ENCODE measurements around the gene PAPPA. TPM values are rescaled to one million over a fixed set of nuclear protein-coding genes. Genes with fewer than 3 reads are reported as not detected.

Gene PAPPA
- total and polyA plus RNA-seq, 9 of the 15 experiments (the other 6 are each of a cell fraction or from before 2014, with no cell fraction given), result 0.06 to 0.18 (median 0.11) TPM

GRCh38 chr9:116451500-116452115 is 298.0 kb downstream of the PAPPA start (continued):
- TF ChIP-seq ZBTB12 (CRISPR knock-in tag; IDR thresholded peaks at IDR 0.05) (no peak), DPF2 (IDR thresholded peaks at IDR 0.05) (peak; percentile 53; the same call in 1 of the 2 replicates), FOXA1 (IDR thresholded peaks at IDR 0.05; ENCODE audit: borderline replicate concordance) (no peak), MAZ (CRISPR knock-in tag; conservative IDR thresholded peaks at IDR 0.05 in 1 of 2, IDR thresholded peaks at IDR 0.05 in 1 of 2) (no peak), YBX1 (IDR thresholded peaks at IDR 0.05) (no peak), TRIM24 (IDR thresholded peaks at IDR 0.05) (no peak), MCM5 (IDR thresholded peaks at IDR 0.05; ENCODE audit: low read depth) (no peak), KLF1 (tag; IDR thresholded peaks at IDR 0.05) (no peak), NR3C1 (CRISPR knock-in tag; IDR thresholded peaks at IDR 0.05) (no peak), GATA2 (CRISPR knock-in tag; IDR thresholded peaks at IDR 0.05) (0 out of 2 replicates have a peak, but pooled peaks have one; percentile 33), COPS2 (conservative IDR thresholded peaks at IDR 0.05) (no peak), MBD1 (CRISPR knock-in tag; IDR thresholded peaks at IDR 0.05) (no peak), ZNF41 (CRISPR knock-in tag; conservative IDR thresholded peaks at IDR 0.05) (no peak), ZBTB1 (CRISPR knock-in tag; IDR thresholded peaks at IDR 0.05; ENCODE audit: borderline replicate concordance, low read depth) (no peak), ARID1B (IDR thresholded peaks at IDR 0.05) (peak; percentile 47; the same call in 1 of the 2 replicates), ZNF79 (CRISPR knock-in tag; IDR thresholded peaks at IDR 0.05; ENCODE audit: low read depth) (no peak), BHLHE40 (IDR thresholded peaks at IDR 0.05; ENCODE audit: low read length) (no peak), NCOA6 (IDR thresholded peaks at IDR 0.05) (no peak), FIP1L1 (IDR thresholded peaks at IDR 0.05; ENCODE audit: low read depth, low read length, poor library complexity, severe bottlenecking) (no peak), NCOA1 (IDR thresholded peaks at IDR 0.05; ENCODE audit: low read depth) (no peak), CREB5 (CRISPR knock-in tag; IDR thresholded peaks at IDR 0.05) (no peak), BCL6 (CRISPR knock-in tag; IDR thresholded peaks at IDR 0.05) (no peak), MED1 (CRISPR knock-in tag; IDR thresholded peaks at IDR 0.05; ENCODE audit: borderline replicate concordance) (no peak)
- TF ChIP-seq, protein P1, sequence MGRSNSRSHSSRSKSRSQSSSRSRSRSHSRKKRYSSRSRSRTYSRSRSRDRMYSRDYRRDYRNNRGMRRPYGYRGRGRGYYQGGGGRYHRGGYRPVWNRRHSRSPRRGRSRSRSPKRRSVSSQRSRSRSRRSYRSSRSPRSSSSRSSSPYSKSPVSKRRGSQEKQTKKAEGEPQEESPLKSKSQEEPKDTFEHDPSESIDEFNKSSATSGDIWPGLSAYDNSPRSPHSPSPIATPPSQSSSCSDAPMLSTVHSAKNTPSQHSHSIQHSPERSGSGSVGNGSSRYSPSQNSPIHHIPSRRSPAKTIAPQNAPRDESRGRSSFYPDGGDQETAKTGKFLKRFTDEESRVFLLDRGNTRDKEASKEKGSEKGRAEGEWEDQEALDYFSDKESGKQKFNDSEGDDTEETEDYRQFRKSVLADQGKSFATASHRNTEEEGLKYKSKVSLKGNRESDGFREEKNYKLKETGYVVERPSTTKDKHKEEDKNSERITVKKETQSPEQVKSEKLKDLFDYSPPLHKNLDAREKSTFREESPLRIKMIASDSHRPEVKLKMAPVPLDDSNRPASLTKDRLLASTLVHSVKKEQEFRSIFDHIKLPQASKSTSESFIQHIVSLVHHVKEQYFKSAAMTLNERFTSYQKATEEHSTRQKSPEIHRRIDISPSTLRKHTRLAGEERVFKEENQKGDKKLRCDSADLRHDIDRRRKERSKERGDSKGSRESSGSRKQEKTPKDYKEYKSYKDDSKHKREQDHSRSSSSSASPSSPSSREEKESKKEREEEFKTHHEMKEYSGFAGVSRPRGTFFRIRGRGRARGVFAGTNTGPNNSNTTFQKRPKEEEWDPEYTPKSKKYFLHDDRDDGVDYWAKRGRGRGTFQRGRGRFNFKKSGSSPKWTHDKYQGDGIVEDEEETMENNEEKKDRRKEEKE (IDR thresholded peaks at IDR 0.05; ENCODE audit: borderline replicate concordance in 1 of 2, control insufficient read depth in 1 of 2, low read depth in 2 of 2, low read length in 1 of 2), result no peak
